Choroid plexus epithelial cell (primary cell): Measurements from ENCODE around the gene LYPD6.

ENCODE experiments used
- DNase-seq: peaks from one replicate; pipeline ENCODE4 v3.0.0-alpha.2; 2010; ENCODE audit warnings: low read depth
- H3K4me3 ChIP-seq: 2 replicates; pipeline ENCODE4 v1.5.1; 2011; ENCODE audit warnings: low read depth, mild to moderate bottlenecking, control low read depth, low read length, moderate library complexity
- CTCF ChIP-seq: conservative IDR thresholded peaks from 2 replicates; pipeline ENCODE4 v1.5.1; 2011; ENCODE audit warnings: low read depth, mild to moderate bottlenecking, control low read depth, inconsistent platforms, low read length, moderate library complexity

The LYPD6 gene

GRCh38 chr2:149446748-149447147, 116.4 kb downstream of the LYPD6 start:
- H3K4me3 ChIP-seq: no peak overlapping the region
- no peak for DNase-seq
- TF ChIP-seq CTCF: no peak

GRCh38 chr2:149448315-149448714, 117.9 kb downstream of the LYPD6 start:
- DNase-seq: no peak
- H3K4me3 ChIP-seq: no peak overlapping the region
- no peak for TF ChIP-seq CTCF

- H3K4me3 ChIP-seq: no peak overlapping the region
- no peak for TF ChIP-seq CTCF
- DNase-seq: no peak
These were observed 118.6 kb downstream of the LYPD6 start for GRCh38 chr2:149449017-149449416.

GRCh38 chr2:149451417-149452165, 121.2 kb downstream of the LYPD6 start:
- no peak overlapping the region for H3K4me3 ChIP-seq
- no peak for DNase-seq
- TF ChIP-seq CTCF: no peak

- DNase-seq: no peak
- no peak overlapping the region for H3K4me3 ChIP-seq
- TF ChIP-seq CTCF: no peak
These were observed 125.9 kb downstream of the LYPD6 start for GRCh38 chr2:149456285-149456684.

GRCh38 chr2:149458502-149458901, 128.1 kb downstream of the LYPD6 start:
- no peak overlapping the region for H3K4me3 ChIP-seq
- no peak for DNase-seq
- no peak for TF ChIP-seq CTCF

GRCh38 chr2:149463328-149464002, 133.1 kb downstream of the LYPD6 start:
- no peak overlapping the region for H3K4me3 ChIP-seq
- no peak for DNase-seq
- no peak for TF ChIP-seq CTCF
